ENCODE data around the gene CIRBP.

The CIRBP gene

DNA sequence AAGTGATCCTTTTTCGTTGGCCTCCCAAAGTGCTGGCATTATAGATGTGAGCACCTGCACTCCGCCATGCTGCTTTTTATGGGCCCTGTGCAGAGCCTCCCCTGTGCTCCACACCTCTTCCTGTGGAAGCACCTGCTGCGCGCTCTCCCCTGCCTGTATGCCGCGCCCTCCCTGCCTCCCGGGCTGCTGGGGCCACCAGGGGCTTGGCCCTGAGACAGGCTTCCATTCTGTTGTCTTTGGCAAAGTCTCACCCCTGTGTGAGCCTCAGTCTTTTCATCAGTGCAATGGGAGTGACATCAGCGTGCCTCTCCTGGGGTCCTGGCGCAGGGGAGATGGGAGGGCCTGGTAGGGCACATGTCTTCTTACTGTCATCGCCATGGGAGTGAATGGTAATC is 7.5 kb downstream of the CIRBP start:
- no peak for DNase-seq

GRCh38 chr19:1277061-1277460 is 7.9 kb downstream of the CIRBP start:
- no peak for DNase-seq

- no peak for DNase-seq
Observed at GRCh38 chr19:1278074-1278473, 8.9 kb downstream of the CIRBP start.

GRCh38 chr19:1278713-1279660 is 9.9 kb downstream of the CIRBP start:
- DNase-seq, result no peak

GRCh38 chr19:1279782-1280341 is 10.7 kb downstream of the CIRBP start:
- DNase-seq, result peak in 56 of 58 donors; percentile 9 to 91 (median 71)

DNA sequence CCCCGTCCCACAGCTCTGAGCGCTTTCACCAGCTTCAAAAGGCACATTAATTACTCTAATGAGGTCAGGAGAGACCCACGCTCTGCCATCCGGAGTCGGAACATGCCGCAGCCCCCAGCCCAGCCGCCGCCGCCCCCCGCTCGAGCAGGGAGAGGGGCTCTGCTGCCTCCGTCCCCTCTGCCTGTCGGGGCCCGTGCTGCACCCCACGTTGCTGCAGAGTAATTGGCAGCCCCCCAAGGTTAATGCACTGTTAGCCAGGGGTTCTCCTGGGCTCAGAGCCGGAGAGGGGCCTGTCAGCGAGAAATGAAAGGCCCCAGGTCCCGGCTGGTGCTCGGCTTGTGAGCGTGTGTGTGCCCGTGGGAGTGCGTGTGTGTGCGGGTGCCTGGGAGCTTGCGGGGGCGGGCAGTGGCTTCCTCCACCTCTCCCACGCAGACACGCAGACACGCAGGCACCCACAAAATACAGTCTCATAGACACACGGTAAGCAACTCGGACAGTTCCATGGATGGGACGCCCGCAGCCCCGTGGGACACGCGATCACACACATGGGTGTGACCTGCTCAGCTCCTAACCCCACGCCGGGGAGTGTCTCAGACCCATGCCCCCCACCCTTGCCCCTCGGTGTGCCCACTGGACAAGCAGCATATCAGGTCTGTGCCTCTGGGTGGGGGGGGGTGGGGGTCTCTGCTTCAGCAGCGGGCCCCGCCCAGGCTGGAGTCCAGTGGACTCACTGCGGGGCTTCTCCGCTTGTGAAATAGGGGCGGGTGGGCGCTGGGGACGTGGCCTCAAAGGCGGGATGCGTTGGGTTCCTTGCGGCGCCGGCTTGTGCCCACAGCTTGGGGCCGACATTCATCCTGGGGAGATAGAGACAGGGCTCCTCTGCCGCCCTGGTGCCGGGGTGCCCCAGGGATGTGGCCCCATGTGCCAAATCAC is 11.8 kb downstream of the CIRBP start:
- no peak for DNase-seq

DNA sequence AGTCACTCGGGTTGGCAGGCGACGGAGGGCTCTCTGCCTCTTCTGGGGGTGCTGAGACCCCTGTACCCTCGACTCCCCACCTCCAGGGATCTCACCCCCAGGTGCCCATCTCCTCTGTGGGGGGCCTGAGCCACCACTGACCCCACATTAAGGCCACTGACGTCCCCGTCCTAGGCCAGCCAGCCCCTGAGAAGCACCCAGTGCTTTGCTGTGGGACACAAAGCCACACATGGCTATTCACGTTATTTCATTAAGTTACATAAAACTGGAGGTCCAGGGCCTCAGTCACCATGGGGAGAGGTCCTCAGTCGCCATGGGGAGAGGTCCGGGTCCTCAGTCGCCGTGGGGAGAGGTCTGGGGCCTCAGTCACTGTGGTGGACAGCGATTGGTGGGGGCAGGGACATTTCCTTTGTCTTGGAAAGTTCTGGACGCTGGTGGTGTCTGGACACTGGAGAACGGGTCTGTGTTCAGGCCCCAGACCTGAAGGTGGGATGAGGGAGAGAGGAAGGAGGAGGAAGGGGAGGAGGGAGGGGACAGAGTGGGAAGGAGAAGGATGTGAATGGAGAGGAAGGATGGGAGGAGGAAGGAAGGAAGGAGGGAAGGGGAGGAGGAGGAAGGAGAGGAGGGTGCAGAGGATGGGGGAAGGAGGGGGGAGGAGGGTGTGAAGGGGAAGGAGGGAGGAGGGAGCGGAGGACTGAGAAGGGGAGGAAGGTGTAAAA is 12.6 kb downstream of the CIRBP start:
- no peak for DNase-seq

DNA sequence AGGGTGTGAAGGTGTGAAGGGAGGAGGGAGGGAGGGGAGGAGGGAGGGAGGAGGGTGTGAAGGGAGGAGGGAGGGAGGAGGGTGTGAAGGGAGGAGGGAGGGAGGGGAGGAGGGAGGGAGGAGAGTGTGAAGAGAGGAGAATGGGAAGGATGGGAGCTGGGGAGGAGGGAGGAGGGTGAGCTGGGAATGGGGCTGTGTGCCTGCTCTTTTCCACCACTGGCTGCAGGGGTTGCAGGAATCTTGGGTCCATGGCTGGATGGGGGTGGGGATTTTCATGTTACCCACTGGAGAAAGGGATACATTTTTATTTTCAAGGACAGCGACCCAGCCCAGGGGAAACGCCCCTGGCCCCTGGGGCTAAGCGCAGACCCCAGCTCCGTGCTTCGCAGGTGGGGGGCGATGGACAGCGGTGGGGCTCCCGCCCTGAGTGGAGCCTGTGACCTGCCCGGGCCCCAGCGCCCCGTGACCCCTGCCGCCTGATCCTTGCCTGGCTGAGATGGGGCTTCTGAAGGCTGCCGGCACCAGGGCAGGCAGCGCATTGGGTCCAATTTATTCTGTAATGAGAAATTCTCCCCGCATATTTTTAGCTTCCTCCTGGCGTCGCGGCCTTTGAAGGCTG is 13.6 kb downstream of the CIRBP start:
- no peak for DNase-seq

GRCh38 chr19:1283207-1283916 is 14.2 kb downstream of the CIRBP start:
- DNase-seq, result no peak

DNA sequence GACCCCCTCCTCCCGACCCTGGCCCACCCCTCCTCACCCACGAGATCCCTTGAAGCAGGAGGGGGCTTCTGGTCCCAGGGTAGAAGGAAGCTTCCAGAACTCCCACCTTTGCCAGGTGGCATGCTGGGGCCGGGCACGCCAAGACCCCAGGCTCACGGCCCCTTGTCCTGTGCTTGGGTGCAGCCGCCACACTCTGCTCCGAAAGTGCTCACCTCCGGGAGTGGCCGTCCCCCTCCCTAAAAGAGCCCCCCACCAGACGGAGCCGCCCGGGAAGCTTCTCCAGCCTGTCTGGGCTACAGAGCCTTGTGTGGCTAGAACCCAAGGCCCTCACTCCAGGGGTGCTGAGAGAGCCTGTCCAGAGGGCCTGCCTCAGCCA is 14.8 kb downstream of the CIRBP start:
- DNase-seq, result no peak

GRCh38 chr19:1284293-1284978 is 15.3 kb downstream of the CIRBP start:
- no peak for DNase-seq

- no peak for DNase-seq
Observed at GRCh38 chr19:1284979-1285736, 16.0 kb downstream of the CIRBP start.

DNA sequence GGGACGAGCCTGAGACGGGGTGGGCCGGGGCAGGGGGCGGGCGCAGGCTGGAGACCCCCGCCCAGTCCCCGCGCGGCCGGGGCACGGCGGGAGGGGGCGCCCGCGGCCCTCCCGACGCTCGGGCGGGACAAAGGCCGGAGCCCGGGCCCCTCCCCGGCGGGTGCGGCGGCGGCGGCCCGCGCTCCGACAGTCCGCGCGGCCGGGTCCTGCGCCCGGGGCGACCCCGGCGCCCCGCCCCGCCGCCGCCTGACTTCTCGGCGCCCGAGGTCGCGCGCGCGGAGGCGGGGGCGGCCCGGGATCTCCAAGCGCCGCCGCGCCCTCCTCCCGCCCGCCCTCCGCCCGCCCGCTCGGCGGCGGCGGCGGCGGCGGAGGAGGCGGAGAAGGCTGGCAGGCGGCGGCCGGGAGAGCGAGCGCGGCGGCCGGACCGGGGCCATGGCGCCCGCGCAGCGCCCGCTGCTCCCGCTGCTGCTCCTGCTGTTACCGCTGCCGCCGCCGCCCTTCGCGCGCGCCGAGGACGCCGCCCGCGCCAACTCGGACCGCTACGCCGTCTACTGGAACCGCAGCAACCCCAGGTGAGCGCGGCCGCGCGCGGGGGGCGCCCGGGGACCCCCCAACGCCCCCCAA is 16.7 kb downstream of the CIRBP start, which contains the start of gene EFNA2:
Gene EFNA2, plus strand, starts transcription at position 137 of the 624 bp plus-strand sequence. Its CDS starts 296 bp downstream, at position 433.
- DNase-seq, result no peak

GRCh38 chr19:1286487-1287353 is 17.6 kb downstream of the CIRBP start:
- DNase-seq, result no peak

GRCh38 chr19:1287354-1288225 is 18.5 kb downstream of the CIRBP start:
- DNase-seq, result no peak

DNA sequence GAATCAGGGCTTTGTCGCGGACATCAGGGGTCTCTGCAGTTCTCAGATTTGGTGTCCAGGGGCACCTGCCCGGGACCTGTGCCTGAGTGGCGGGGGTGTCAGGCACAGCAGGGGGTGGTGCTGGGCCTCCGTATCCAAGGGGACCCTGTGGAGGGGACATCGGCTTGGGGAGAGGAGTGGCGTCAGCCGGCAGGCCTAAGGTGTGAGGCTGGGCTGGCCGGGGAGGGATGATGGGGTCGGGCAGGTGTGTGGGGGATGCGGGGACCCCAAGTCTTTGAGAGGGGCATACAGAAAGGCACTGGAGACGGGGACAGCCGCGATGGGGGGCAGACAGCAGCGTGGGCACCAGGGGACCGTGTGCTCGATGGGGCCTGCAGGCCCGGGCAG is 19.1 kb downstream of the CIRBP start:
- DNase-seq, result no peak
